Retina (tissue), 1 donor: ENCODE measurements around the gene ST7.
"Not testable (repeated sequence)": the region's sequence is repeated elsewhere in the genome, so short reads cannot be mapped to it uniquely, and the experiment has no call there.

ENCODE experiments used
- DNase-seq: peaks from one replicate; pipeline ENCODE4 v3.0.0-alpha.2; 2016

The ST7 gene, protein sequence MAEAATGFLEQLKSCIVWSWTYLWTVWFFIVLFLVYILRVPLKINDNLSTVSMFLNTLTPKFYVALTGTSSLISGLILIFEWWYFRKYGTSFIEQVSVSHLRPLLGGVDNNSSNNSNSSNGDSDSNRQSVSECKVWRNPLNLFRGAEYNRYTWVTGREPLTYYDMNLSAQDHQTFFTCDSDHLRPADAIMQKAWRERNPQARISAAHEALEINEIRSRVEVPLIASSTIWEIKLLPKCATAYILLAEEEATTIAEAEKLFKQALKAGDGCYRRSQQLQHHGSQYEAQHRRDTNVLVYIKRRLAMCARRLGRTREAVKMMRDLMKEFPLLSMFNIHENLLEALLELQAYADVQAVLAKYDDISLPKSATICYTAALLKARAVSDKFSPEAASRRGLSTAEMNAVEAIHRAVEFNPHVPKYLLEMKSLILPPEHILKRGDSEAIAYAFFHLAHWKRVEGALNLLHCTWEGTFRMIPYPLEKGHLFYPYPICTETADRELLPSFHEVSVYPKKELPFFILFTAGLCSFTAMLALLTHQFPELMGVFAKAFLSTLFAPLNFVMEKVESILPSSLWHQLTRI

DNA sequence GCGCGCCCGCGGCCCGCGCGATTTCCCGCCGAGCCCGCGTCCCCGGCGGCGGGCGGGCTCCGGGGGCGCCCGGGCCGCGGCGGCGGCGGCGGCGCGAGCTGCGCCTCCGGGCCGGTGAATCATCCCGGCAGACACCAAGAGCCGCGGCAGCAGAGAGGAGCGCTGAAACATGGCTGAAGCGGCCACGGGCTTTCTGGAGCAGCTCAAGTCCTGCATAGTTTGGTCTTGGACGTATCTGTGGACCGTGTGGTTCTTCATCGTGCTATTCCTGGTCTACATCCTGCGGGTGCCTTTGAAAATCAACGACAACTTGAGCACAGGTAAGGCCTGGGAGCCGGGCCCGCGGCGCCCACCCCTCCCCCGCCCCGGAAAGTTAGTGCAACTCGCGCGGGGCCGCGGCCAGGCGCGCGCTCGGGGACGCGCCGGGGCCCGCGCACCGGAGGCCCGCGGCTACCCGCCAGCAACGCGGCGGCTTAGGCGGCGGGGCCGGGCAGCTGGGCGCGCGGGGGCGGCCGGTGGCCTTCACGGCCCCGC is at the start of gene ST7:
Gene ST7 (plus strand): TSS at position 130 of the 534 bp plus-strand sequence. CDS start 40 bp downstream, at position 170.
- DNase-seq, result peak; percentile 84

DNA sequence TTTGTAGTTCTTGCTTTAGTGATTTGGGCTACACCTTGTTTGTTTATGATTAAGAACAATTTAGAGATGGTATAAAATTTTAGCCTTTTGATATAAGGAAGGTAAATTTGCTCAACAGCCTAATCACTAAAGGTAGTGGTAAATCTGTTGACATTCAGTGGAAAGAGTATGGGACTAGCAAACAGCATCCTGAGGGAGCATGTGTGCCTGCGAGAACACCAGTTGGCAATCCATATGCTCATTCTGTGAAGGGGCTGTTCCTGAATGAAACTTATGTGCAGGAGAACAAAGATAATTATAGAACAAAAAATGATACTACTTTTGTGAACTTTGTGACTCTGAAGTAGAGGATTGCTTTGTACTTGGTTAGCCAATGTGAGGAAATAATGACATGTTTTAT is 46.9 kb upstream of the ST7 start:
- no peak for DNase-seq

DNA sequence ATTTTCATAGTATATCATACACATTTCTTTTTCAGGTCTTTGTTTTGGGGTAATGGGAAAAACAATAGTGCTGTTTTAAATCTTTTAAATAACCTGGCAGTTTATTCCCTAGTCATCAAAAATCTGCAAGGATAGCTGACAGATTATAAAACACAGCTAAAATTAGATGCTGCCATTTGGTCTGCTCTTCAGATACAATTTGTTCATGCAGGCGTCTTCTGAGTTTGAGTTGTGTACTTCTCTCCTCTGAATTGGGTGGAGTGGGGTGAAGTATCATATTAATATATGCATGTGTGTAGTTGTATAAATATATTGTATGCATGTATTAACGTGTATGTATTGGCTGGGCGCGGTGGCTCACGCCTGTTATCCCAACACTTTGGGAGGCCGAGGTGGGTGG is 42.9 kb upstream of the ST7 start:
- no peak for DNase-seq

DNA sequence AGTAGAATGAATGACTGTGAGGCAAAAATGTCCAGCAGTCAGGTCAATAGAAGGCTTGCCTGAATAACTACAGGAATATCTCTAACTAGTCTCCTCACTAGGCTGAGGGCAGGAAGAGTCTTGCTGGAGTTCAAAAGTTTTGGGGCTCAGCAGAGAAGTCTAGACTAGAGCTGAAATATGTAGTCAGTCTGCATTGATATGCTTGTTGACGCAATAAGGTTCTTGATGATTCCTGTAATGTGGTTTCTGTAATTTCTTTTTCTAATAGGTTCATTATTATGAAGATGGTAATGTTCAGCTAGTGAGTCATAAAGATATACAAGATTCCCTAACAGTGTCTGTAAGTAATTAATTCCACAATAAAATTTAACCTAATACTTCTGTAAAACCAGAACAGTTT is 41.5 kb upstream of the ST7 start:
- DNase-seq, result no peak

DNA sequence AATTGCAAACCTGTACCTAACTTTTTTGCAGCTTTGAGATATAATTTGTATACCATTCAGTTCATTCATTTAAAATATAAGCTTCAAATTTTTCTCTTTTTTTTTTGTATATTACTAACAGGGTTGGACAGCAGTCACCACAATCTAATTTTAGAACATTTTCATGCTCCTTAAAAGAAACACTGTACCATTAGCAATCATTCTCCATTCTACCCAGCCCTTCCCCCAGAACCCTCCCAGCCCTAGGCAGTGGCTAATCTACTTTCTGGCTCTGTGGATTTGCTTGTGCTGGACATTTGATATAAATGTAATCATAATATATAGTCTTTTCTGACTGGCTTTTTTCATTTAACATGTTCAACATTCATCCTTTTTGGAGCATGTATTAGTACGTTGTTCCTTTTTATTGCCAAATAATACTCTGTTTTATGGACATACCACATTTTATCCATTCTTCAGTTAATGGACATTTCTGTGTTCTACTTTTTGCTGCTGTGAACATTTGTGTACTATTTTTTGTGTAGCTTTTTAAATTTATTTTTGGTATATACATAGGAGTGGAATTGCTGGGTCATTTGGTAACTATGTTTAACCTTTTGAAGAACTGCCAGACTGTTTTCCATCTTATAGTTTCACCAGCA is 40.9 kb upstream of the ST7 start:
- DNase-seq, result no peak

DNA sequence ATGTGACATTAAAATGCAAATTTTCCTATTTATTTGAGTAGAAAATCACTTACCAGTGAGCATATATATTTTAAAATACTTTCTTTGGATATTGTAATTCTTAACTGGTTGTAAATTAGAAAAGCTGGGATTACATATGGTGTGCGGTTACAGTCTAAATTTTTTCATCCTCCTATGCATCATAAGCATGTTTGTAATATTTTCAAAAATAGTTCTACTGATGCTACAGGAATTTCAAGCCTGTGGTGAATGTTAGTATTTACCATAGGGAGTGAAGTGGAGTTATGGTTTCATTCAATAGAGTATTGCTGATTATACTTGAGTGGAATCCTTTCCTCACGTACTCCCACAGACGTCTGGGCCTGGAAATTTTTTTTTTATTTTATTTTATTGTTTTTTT is 34.6 kb upstream of the ST7 start:
- no peak for DNase-seq

DNA sequence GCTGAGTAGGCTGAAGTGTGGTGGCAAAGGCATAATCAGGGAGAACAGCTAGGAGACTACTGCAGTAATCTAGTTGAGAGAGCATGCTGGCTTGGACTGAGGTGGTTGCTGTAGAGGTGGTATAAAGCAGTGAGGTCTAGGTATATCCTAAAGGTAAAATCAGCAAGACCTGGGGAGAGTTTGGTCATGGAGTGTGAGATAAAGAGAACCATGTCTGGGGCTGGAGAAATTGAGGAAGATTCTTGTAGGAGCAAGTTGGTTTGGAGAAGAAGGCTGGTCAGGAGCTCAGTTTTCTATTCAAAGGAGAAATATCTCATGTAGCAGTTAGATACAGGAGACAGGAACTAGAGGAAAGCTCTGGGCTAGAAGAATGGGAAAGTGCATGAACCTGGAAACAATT is 32.9 kb upstream of the ST7 start:
- no peak for DNase-seq

DNA sequence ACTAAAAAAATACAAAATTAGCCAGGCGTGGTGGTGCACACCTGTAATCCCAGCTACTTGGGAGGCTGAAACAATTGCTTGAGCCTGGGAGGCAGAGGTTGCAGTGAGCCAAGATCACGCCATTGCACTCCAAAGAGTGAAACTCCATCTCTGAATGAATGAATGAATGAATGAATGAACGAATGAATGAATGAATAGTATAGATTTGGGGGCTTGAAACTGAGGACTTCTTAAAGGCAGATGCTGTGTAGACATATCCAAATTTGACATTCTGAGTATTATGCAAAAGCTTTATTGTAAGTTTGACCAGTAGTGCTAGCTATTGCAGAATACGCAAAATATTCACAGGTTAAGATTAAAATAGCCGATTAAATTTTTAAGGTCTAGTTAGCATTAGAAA is 30.8 kb upstream of the ST7 start:
- no peak for DNase-seq

DNA sequence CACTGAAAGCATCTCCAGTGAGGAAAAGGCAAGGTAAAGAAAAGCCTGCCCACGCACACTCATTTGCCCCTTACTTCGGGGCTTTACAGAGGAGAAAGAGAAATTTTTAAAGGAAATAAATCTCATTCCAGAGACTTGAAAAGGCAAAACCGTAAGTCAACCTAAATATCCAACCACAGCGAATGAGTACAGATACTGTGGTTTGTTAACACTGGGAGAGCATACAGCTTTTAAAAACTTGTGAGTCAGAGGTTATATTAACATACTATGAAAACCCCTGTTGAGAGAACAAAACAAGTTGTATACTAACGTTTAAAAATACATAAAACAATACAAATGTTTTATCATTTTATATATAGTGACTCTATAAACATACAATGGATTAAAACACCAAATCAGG is 28.6 kb upstream of the ST7 start:
- DNase-seq, result no peak

DNA sequence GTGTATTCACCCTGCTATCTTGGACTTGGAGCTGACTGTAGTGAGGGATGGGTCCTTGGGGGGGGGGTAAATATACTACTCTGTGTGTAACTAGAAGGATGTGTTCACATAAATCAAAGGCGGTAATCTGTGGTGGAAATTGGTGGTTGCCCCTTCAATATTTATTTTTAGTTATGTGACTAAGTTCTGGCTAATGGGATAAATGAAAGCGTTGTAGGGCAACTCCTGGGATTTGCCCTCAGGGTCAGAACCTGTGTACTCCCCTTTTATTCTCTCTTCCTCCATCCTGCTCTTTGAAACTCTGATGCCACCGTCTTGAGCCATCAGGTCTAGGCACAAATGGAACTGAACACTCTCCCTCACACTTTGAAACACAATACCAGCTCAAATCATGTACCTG is 24.3 kb upstream of the ST7 start:
- DNase-seq, result no peak

DNA sequence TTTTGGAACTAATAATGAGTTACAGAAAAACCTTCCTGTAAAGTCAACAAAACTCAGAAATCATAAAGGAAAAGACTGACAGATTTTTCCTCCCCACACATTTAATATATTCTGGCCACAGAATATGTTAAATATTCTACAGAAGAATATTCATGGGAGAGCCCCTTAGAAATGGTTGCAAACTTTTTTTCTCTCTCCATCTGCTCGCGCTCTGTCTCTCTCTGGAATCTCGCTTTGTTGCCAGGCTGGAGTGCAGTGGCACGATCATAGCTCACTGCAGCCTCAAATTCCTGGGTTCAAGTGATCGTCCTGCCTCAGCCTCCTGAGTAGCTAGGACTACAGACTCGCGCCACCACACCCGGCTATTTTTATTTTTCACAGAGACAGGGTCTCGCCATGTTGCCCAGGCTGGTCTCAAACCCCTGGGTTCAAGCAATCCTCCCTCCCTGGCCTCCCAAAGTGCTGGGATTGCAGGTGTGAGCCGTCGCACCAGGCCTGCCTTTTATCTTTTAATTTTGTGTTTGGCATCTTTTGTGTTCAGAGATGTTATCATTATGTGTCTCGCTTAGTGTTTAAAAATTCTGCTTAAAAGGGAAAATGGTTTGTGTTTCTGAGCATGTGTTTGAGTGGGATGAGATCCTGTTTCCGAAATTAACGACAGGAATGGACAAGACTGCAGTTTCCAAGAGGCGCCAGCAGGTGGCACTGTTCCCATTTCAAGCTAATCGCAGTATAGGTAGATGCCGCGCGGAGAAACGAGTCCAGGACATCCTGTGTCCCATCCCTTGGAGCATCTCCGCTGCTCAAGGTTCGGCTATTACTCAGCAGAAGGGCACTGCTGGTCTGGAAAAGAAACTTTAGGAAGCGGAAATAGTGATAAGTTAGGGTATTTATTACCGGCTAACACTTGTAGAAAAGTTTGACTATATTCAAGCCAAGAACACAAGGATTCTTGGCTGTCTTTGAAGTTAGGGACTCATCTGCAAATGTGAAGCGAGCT is 23.1 kb upstream of the ST7 start:
- peak; percentile 78 for DNase-seq

DNA sequence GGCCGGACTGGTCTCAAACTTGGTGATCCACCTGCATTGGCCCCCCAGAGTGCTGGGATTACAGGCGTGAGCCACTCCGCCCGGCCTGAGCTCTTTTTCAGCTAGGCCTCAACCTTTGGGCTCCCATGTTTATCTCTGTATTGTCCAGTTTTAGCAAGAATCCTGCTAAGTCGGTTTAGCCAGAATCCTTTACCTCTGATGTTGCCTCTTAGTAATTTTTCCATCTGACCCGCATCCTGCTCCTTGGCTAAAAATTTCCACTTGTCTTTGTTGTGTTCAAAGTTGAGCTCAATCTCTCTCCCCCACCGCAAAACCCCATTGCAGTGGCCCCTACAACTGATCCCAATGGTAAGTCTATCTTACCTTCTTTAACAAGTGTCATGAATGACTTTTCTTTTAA is 20.7 kb upstream of the ST7 start:
- DNase-seq, result no peak

DNA sequence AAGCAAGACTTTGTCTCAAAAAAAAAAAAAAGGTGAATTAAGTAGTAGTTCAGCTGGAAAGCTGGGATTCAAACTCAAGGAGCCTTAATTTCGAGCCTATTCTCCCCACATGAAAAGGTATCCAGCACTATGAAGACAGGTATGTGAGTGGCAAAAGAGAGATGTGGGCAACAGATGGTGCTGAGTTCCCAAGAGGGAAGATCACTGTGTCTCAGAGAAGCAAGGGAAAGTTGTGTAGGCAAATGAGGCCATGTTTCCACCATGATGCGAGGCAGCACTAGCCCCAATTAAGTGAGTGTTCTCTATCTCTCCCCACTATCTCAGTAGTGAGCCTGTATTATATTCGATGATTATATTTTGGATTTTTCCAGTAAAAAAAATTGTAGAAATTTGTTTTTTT is 19.8 kb upstream of the ST7 start:
- DNase-seq, result no peak

DNA sequence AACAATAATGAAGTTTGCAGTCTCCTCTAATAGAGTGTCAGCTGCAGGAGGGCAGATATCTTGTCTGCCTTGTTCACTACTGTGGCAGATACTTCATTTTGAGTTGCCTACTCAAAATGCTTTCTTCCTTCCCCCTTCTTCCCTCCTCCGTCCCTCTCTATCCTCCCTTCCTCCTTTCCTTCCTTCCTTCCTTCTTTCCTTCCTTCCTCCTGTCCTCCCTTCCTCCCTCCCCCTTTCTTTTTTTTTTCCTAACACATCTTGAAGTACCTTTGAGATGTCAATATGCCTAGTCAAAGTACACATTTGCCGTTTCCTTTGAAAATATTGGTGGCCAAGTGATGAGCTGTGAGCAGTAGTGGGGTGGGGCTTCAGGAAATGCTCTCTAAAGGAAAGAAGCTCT is 18.7 kb upstream of the ST7 start:
- DNase-seq, result no peak

DNA sequence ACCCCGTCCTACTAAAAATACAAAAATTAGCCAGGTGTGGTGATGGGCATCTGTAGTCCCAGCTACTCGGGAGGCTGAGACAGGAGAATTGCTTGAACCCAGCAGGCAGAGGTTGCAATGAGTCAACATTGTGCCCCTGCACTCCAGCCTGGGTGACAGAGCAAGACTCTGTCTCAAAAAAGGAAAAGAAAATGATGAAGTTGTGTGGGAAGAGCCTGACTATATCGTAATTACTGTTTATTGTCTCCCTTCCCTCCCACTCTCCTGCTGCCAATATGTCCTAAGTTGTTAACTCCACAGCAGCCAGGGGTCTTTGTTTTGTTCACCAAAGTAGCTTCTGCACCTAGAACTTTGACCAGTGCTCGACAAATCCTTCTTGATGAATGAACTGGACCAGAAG is 16.5 kb upstream of the ST7 start:
- not testable (repeated sequence) for DNase-seq

DNA sequence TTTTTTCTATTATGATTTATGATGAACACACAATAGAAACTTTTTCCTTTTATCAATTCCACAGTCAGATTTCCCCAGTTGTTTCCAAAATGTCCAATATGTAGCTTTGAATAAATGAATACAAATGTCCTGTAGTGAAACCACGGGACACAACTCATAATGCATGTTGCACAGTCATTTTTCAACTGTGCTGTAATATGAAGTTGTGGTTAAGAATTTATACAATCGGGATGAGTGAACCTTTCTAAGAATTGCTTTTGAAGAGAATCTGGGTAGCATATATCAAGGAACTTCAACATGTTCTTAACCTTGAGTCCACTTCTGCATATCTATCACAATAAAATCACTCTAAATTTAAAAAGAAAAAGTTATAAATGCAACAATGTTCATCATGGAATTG is 14.6 kb upstream of the ST7 start:
- DNase-seq, result no peak

DNA sequence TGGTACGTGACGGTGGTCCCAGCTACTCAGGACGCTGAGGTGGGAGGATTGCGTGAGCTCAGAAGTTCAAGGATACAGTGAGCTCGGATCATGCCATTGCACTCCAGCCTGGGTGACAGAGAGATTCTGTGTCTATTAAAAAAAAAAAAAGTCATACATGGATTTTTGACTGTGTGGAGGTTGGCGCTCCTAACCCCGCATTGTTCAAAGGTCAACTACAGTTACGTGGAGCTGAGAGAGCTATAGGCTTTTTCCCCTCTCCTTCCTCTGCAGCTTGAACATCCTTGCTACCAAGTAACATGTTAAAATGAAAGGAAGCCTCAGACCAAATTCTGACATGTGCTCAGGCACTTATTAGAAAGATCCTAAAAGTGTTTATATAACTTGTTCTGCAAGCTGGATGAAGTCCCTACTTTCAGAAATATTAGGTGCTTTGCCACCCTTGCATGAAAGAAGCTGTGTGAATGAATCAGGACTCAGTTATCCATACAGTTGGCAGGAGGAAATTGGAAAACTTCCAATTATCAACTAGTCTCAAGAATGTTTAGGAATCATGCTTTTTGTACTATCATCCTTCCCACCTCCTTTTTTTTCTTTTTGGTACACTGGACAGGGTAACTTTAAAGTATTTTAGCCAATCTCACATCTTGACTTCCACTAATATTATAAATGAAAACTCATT is 12.5 kb upstream of the ST7 start:
- DNase-seq, result no peak

DNA sequence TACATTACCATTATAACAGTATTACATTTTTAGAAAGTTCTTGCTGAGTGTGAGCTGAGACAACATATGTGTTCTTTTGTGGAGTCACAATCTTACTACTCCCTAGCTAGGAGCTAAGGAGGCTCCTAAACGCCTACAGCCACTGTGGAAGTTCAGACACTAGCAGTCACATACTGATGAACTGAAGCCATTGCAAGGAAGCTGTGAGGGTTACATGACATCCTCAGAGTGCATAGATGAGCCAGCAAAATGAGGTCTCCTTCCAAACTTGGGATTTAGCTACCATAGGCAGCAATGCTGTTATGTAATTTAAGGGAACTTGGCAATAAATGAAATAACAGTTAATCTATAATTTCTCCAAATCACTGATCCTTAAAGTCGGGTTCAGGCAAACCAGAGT is 10.8 kb upstream of the ST7 start:
- DNase-seq, result no peak

DNA sequence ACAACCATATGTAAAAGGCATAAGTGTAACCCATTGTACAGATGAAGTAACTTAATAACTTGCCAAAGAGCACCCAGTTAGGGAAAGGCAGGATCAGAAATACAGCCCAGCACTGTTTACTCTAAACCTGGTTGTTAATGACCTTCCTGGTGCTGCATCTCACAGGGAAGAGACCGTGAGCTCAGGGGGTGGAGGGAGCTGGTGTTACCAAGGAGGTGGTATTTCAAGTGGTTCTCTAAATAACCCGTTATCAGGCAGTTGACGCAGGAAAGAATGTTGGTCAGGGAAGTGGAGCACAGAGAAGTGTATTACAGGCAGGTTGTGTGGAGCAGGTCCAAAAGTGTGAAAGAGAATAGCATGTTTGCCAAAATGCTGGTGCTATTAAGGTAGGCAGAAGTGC is 4.4 kb upstream of the ST7 start:
- DNase-seq, result no peak

DNA sequence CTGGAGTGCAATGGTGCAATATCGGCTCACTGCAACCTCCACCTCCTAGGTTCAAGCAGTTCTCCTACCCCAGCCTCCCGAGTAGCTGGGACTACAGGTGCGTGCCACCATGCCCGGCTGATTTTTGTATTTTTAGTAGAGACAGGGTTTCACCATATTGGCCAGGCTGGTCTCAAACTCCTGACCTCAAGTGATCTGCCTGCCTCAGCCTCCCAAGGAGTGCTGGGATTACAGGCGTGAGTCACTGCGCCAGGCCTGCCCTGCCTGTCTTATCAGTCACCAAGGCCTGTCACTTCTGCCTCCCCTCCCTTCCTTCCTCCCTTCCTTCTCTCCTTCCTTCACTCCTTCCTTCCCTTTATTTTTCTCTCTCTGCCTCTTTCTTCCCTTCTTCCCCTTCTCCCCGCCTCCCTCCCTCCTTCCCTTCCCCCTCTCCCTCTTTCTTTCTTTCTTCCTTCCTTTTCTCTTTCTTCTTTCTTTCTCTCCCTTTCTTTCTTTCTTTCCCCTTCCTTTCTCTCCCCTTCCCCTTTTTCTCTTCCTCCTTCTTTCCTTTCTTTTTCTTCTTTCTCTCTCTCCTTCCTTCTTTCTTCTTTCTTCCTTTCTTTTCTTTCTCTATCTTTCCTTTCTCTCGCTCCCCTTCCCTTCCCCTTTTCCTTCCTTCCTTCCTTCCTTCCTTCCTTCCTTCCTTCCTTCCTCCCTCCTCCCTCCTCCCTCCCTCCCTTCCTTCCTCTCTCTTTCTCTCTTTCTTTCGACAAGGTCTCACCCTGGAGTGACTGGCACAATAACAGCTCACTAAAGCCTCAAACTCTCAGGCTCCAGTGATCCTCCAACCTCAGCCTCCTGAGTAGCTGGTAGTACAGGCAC is 3.1 kb upstream of the ST7 start:
- no peak for DNase-seq

DNA sequence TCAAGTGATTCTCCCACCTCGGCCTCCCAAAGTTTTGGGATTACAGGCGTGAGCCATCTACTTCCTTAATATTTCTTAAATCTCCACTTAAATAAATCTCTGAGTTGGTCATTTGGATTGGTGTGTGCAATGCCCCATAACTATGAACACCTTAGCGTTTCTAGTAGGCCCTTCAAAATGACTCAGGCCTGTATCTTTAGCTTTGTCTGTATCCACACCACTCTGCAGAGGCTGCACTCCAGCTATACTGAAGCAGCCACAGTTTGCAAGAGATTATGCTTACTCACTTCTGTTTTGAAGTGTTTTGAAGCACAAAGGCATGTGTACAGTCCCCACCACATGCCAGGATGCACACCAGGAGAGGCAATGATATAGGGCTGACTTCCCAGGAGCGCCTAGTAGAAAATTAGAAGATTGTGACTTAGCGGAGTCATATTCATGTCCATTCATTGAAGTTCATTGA is 2.4 kb upstream of the ST7 start:
- DNase-seq, result no peak
